IMR-90 (cell line): ENCODE results near the gene NEUROD1. TPM values are rescaled to one million over a fixed set of nuclear protein-coding genes. Genes with fewer than 3 reads are reported as not detected.
A peak's percentile ranks its signal among the peaks of the same experiment; 100 is the strongest.

Source experiments
- ATAC-seq: fragments of 200-7000 bp; cut with Tn5 transposase; 2 replicates; pipeline ENCODE4 v1.9.1; 2020; ENCODE audit warnings: low read depth, mild to moderate bottlenecking, moderate library complexity
- BruUV-seq: library from RNA; stranded (reverse); fragments of 400-500 nt; replicated peaks from 2 replicates; lab custom pipeline; 2021; lab: Mats Ljungman, UMichigan
- CTCF ChIA-PET: fragments of 300-600 bp; formaldehyde crosslinking; extraction: SDS; loops from one replicate; lab custom pipeline; 2021; ENCODE audit warnings: antibody characterized with exemption; lab: Yijun Ruan, JAX
- POLR2A ChIA-PET: fragments of 300-600 bp; sonication (Branson Sonifier 250); formaldehyde crosslinking; loops from one replicate; lab custom pipeline; 2022; ENCODE audit warnings: antibody characterized with exemption; ENCODE audit not compliant: unreplicated experiment; lab: Charles Lee
- DNase-seq: peaks from one replicate; pipeline ENCODE4 v3.0.0; 2013
- H2AFZ ChIP-seq: replicated peaks from 2 replicates; pipeline ENCODE3; 2013; ENCODE audit warnings: low read length, mild to moderate bottlenecking; ENCODE audit not compliant: poor library complexity
- H2AK5ac ChIP-seq: 2 replicates; pipeline ENCODE4 v1.6.1; 2013; ENCODE audit warnings: low read depth, low read length, inconsistent platforms
- H2AK9ac ChIP-seq: replicated peaks from 2 replicates; pipeline ENCODE3; 2013; ENCODE audit warnings: mild to moderate bottlenecking, low read depth, low read length, moderate library complexity; ENCODE audit not compliant: poor library complexity
- H2BK120ac ChIP-seq: 2 replicates; pipeline ENCODE4 v1.6.1; 2013; ENCODE audit warnings: low read depth, low read length, inconsistent platforms
- H2BK15ac ChIP-seq: 3 replicates; pipeline ENCODE4 v1.6.1; 2013; ENCODE audit warnings: low read depth, low read length, inconsistent platforms
- H2BK20ac ChIP-seq: 2 replicates; pipeline ENCODE4 v1.6.1; 2013; ENCODE audit warnings: low read depth, mild to moderate bottlenecking, inconsistent platforms, low read length, moderate library complexity
- H2BK5ac ChIP-seq: 2 replicates; pipeline ENCODE4 v1.6.1; 2013; ENCODE audit warnings: mild to moderate bottlenecking, low read depth, low read length, inconsistent platforms; ENCODE audit not compliant: poor library complexity, severe bottlenecking
- H3K14ac ChIP-seq: replicated peaks from 2 replicates; pipeline ENCODE4 v1.6.1; 2013; ENCODE audit warnings: low read depth, low read length, inconsistent platforms
- H3K18ac ChIP-seq: 2 replicates; pipeline ENCODE4 v1.6.1; 2013; ENCODE audit warnings: low read depth, low read length, control low read depth
- H3K23ac ChIP-seq: 2 replicates; pipeline ENCODE4 v1.6.1; 2013; ENCODE audit warnings: low read depth, low read length, inconsistent platforms
- H3K27ac ChIP-seq: 2 replicates; pipeline ENCODE4 v1.5.1; 2013; ENCODE audit warnings: mild to moderate bottlenecking, control low read depth, low read length; ENCODE audit not compliant: insufficient read depth
- H3K27me3 ChIP-seq: 2 replicates; pipeline ENCODE4 v1.6.1; 2013; ENCODE audit warnings: low read length; ENCODE audit not compliant: control insufficient read depth, insufficient read depth
- H3K36me3 ChIP-seq: 2 replicates; pipeline ENCODE4 v1.6.1; 2013; ENCODE audit warnings: low read length, mixed read lengths; ENCODE audit not compliant: control insufficient read depth, insufficient read depth
- H3K4ac ChIP-seq: 2 replicates; pipeline ENCODE4 v1.6.1; 2013; ENCODE audit warnings: low read depth, low read length, inconsistent platforms
- H3K4me1 ChIP-seq: 2 replicates; pipeline ENCODE4 v1.6.1; 2013; ENCODE audit warnings: low read length, mixed read lengths; ENCODE audit not compliant: control insufficient read depth, insufficient read depth
- H3K4me2 ChIP-seq: 2 replicates; pipeline ENCODE4 v1.6.1; 2013; ENCODE audit warnings: low read depth, mild to moderate bottlenecking, control low read depth, low read length, moderate library complexity
- H3K4me3 ChIP-seq: 2 replicates; pipeline ENCODE4 v1.5.1; 2013; ENCODE audit warnings: low read depth, mild to moderate bottlenecking, control low read depth, low read length, moderate library complexity; ENCODE audit not compliant: insufficient read depth
- H3K56ac ChIP-seq: 2 replicates; pipeline ENCODE4 v1.6.1; 2013; ENCODE audit warnings: low read length, inconsistent platforms; ENCODE audit not compliant: insufficient read depth; ENCODE audit errors: extremely low read depth
- H3K79me1 ChIP-seq, 2 experiments: 2 replicates each; pipeline ENCODE4 v1.6.1; 2013; ENCODE audit warnings: low read length in 2 of 2, inconsistent platforms in 1 of 2, low read depth in 1 of 2
- H3K9ac ChIP-seq: 2 replicates; pipeline ENCODE4 v1.6.1; 2013; ENCODE audit warnings: low read depth, low read length, control low read depth
- H3K9me1 ChIP-seq: 2 replicates; pipeline ENCODE4 v1.6.1; 2013; ENCODE audit warnings: low read length, inconsistent platforms; ENCODE audit not compliant: insufficient read depth
- H3K9me3 ChIP-seq: 2 replicates; pipeline ENCODE4 v1.6.1; 2013; ENCODE audit warnings: low read length; ENCODE audit not compliant: control insufficient read depth, insufficient read depth
- H4K20me1 ChIP-seq: 2 replicates; pipeline ENCODE4 v1.6.1; 2013; ENCODE audit warnings: low read length, inconsistent platforms; ENCODE audit not compliant: insufficient read depth
- H4K5ac ChIP-seq: 2 replicates; pipeline ENCODE4 v1.6.1; 2013; ENCODE audit warnings: mild to moderate bottlenecking, low read depth, low read length, control low read depth
- H4K8ac ChIP-seq, 2 experiments: 2 replicates each; pipeline ENCODE4 v1.6.1; 2013; ENCODE audit warnings: low read depth in 2 of 2, low read length in 2 of 2, control low read depth in 1 of 2, inconsistent platforms in 1 of 2
- H4K91ac ChIP-seq: 2 replicates; pipeline ENCODE4 v1.6.1; 2013; ENCODE audit warnings: low read depth, low read length, inconsistent platforms; ENCODE audit not compliant: insufficient read depth
- BHLHE40 ChIP-seq: fragments of 150-350 bp; IDR thresholded peaks from 2 replicates; pipeline ENCODE4 v1.6.1; 2016; ENCODE audit warnings: mild to moderate bottlenecking, low read depth, low read length
- CEBPB ChIP-seq: IDR thresholded peaks from 2 replicates; pipeline ENCODE4 v1.6.1; 2012; ENCODE audit warnings: low read depth, low read length, improper control_type of control experiment
- CHD1 ChIP-seq: IDR thresholded peaks from 2 replicates; pipeline ENCODE4 v1.6.1; 2012; ENCODE audit warnings: low read depth, low read length, improper control_type of control experiment
- CTCF ChIP-seq: conservative IDR thresholded peaks from 2 replicates; pipeline ENCODE4 v1.5.1; 2012; ENCODE audit warnings: mild to moderate bottlenecking, low read depth, low read length, improper control_type of control experiment
- FOS ChIP-seq: fragments of 150-350 bp; IDR thresholded peaks from 2 replicates; pipeline ENCODE4 v1.6.1; 2016; ENCODE audit warnings: low read depth, low read length
- MAFK ChIP-seq: IDR thresholded peaks from 2 replicates; pipeline ENCODE4 v1.6.1; 2012; ENCODE audit warnings: low read depth, low read length, improper control_type of control experiment
- MAZ ChIP-seq: IDR thresholded peaks from 2 replicates; pipeline ENCODE4 v1.6.1; 2012; ENCODE audit warnings: low read depth, mild to moderate bottlenecking, low read length, improper control_type of control experiment, moderate library complexity, borderline replicate concordance
- MXI1 ChIP-seq: IDR thresholded peaks from 2 replicates; pipeline ENCODE4 v1.6.1; 2012; ENCODE audit warnings: low read depth, mild to moderate bottlenecking, low read length, moderate library complexity, borderline replicate concordance
- NFE2L2 ChIP-seq: fragments of 150-350 bp; IDR thresholded peaks from 2 replicates; pipeline ENCODE4 v1.6.1; 2016; ENCODE audit warnings: low read depth, mild to moderate bottlenecking, low read length
- RAD21 ChIP-seq: IDR thresholded peaks from 2 replicates; pipeline ENCODE4 v1.6.1; 2012; ENCODE audit warnings: low read length, improper control_type of control experiment
- RCOR1 ChIP-seq: IDR thresholded peaks from 2 replicates; pipeline ENCODE4 v1.6.1; 2012; ENCODE audit warnings: mild to moderate bottlenecking, low read length, improper control_type of control experiment; ENCODE audit not compliant: insufficient replicate concordance
- RFX5 ChIP-seq: IDR thresholded peaks from 2 replicates; pipeline ENCODE4 v1.8.0; 2012; ENCODE audit warnings: low read depth, mild to moderate bottlenecking, low read length, moderate library complexity
- SMC3 ChIP-seq: fragments of 150-350 bp; IDR thresholded peaks from 2 replicates; pipeline ENCODE4 v1.6.1; 2016; ENCODE audit warnings: low read depth, mild to moderate bottlenecking, antibody characterized with exemption, low read length, moderate library complexity
- USF2 ChIP-seq: fragments of 150-350 bp; IDR thresholded peaks from 2 replicates; pipeline ENCODE4 v1.6.1; 2017; ENCODE audit warnings: mild to moderate bottlenecking, antibody characterized with exemption, low read length, low read depth
- WGBS, 2 experiments: methylation state at CpG; one replicate each; pipeline versions ENCODE4 v1.1.5 to v1.1.7; 2013; ENCODE audit warnings: missing lambda C conversion rate in 2 of 2; ENCODE audit not compliant: insufficient read length in 1 of 2; ENCODE audit errors: extremely low coverage in 2 of 2; 5-methylcytosine and 5-hydroxymethylcytosine counted together
- dilution Hi-C: fragments of 300-500 bp; cut with HindIII; formaldehyde crosslinking; loops from one replicate; pipeline ENCODE4 v1.14.3; 2018; ENCODE audit warnings: low sequenced_read_pairs; ENCODE audit not compliant: unreplicated experiment
- in situ Hi-C: fragments of 300-500 bp; cut with MboI; formaldehyde crosslinking; loops from 3 replicates; pipeline ENCODE4 v1.14.3; 2019; ENCODE audit warnings: low sequenced_read_pairs, inconsistent platforms, mixed read lengths
- intact Hi-C: fragments of 100-400 bp; cut with micrococcal nuclease; formaldehyde crosslinking; loops from 2 replicates; pipeline ENCODE4 v1.10.0; 2022
- polyA plus RNA-seq, 3 experiments: library from polyadenylated mRNA; depleted of rRNA; stranded (reverse); fragments of >200 nt; gene quantifications; 2 replicates each; pipeline ENCODE4 v1.2.3, GENCODE V29; 2012; ENCODE audit warnings: low replicate concordance in 1 of 3
- total RNA-seq: library from RNA; depleted of rRNA; stranded (reverse); fragments of >200 nt; gene quantifications from 2 replicates; pipeline ENCODE4 v1.2.3, GENCODE V29; 2012

NEUROD1 gene
- total and polyA plus RNA-seq, 2 of the 4 experiments (the other 2 are of a cell fraction) = not detected

GRCh38 chr2:181657379-181657778 lies 22.9 kb downstream of the NEUROD1 start:
- no peak overlapping the region for H2AFZ ChIP-seq
- no peaks in the 10 kb centered on the region for H3K9me1 ChIP-seq
- in situ Hi-C loops (no loop called here), intact Hi-C loops (no loop called here), dilution Hi-C loops (no loop called here)
- H4K91ac ChIP-seq = no peak overlapping the region
- H3K56ac ChIP-seq = no peak overlapping the region
- no peak overlapping the region for H2BK5ac ChIP-seq
- no peaks in the 10 kb centered on the region for H4K20me1 ChIP-seq
- H3K9me3 ChIP-seq = no peaks in the 10 kb centered on the region
- peak overlapping the region; percentile 39 for H3K4me3 ChIP-seq
- H4K5ac ChIP-seq = no peak overlapping the region
- H3K9ac ChIP-seq = no peak overlapping the region
- no peak overlapping the region for H3K4ac ChIP-seq
- BruUV-seq = no TSS peak
- ChIA-PET POLR2A (no interaction called here), CTCF (no interaction called here)
- no peaks in the 10 kb centered on the region for H3K79me1 ChIP-seq
- H2BK120ac ChIP-seq = no peak overlapping the region
- H4K8ac ChIP-seq = no peak overlapping the region
- DNase-seq (no peak), ATAC-seq (no peak)
- H3K36me3 ChIP-seq = no peaks in the 10 kb centered on the region
- H3K27ac ChIP-seq = no peak overlapping the region
- H2AK5ac ChIP-seq = no peak overlapping the region
- H3K4me1 ChIP-seq = 0 out of 2 replicates have a peak, but pooled peaks cover 2% of the 10 kb centered on the region
- peak overlapping the region; percentile 88 for H3K4me2 ChIP-seq
- H2AK9ac ChIP-seq = no peak overlapping the region
- H3K23ac ChIP-seq = no peak overlapping the region
- no peak for TF ChIP-seq CHD1
- TF ChIP-seq SMC3 = no peak
- TF ChIP-seq RCOR1 = no peak
- no peak for TF ChIP-seq RFX5
- no peak for TF ChIP-seq MAFK
- TF ChIP-seq CTCF = no peak
- TF ChIP-seq MAZ = no peak
- no peak for TF ChIP-seq CEBPB
- TF ChIP-seq NFE2L2 = no peak
- no peak for TF ChIP-seq FOS
- TF ChIP-seq RAD21 = no peak
- TF ChIP-seq BHLHE40 = no peak
- no peak for TF ChIP-seq MXI1
- no peak for TF ChIP-seq USF2
- no peak overlapping the region for H2BK20ac ChIP-seq
- no peak overlapping the region for H3K14ac ChIP-seq
- WGBS, 2 experiments = no CpG with 5 or more reads among the region's 4 CpGs
- H2BK15ac ChIP-seq = no peak overlapping the region
- no peak overlapping the region for H3K18ac ChIP-seq
- peaks cover 35% of the 10 kb centered on the region for H3K27me3 ChIP-seq
